Caco-2 (cell line): Measurements from ENCODE around the gene KIF16B. TPM values are rescaled to one million over a fixed set of nuclear protein-coding genes. Genes with fewer than 3 reads are reported as not detected.

Experiments used
- BruUV-seq: library from RNA; stranded (reverse); fragments of 400-500 nt; replicated peaks from 2 replicates; lab custom pipeline; 2021; lab: Mats Ljungman, UMichigan
- CTCF ChIA-PET: fragments of 300-600 bp; sonication (Branson Sonifier 250); formaldehyde crosslinking; loops from one replicate; lab custom pipeline; 2022; ENCODE audit warnings: antibody characterized with exemption; lab: Charles Lee
- POLR2A ChIA-PET: fragments of 300-600 bp; sonication (Branson Sonifier 250); formaldehyde crosslinking; loops from one replicate; lab custom pipeline; 2022; ENCODE audit warnings: antibody characterized with exemption; lab: Charles Lee
- DNase-seq, 2 experiments: peaks; one replicate each; pipeline versions ENCODE4 v3.0.0 to v3.0.0-alpha.2; 2020 to 2022
- H3K27me3 ChIP-seq: replicated peaks from 2 replicates; pipeline ENCODE4 v1.6.0; 2011; ENCODE audit warnings: low read length; ENCODE audit not compliant: control insufficient read depth, insufficient read depth
- H3K36me3 ChIP-seq: 2 replicates; pipeline ENCODE4 v1.5.1; 2011; ENCODE audit warnings: low read length; ENCODE audit not compliant: control insufficient read depth, insufficient read depth
- H3K4me1 ChIP-seq: fragments of 250-450 bp; sonication (Bioruptor Pico); 2 replicates; pipeline ENCODE4 v1.5.1; 2020; ENCODE audit warnings: mild to moderate bottlenecking
- H3K4me3 ChIP-seq: 2 replicates; pipeline ENCODE4 v1.5.1; 2011; ENCODE audit warnings: low read depth, mild to moderate bottlenecking, control low read depth, low read length
- H3K9me3 ChIP-seq: fragments of 250-450 bp; sonication (Bioruptor Pico); 2 replicates; pipeline ENCODE4 v1.5.1; 2020; ENCODE audit warnings: mild to moderate bottlenecking, moderate library complexity
- H3K27ac Mint-ChIP-seq: one replicate; pipeline ENCODE4 v1.8.0; 2022; ENCODE audit warnings: mixed read lengths; ENCODE audit not compliant: unreplicated experiment
- H3K27me3 Mint-ChIP-seq: one replicate; pipeline ENCODE4 v1.8.0; 2022; ENCODE audit warnings: mixed read lengths; ENCODE audit not compliant: insufficient read depth, unreplicated experiment
- H3K36me3 Mint-ChIP-seq: one replicate; pipeline ENCODE4 v1.8.0; 2022; ENCODE audit warnings: mild to moderate bottlenecking, mixed read lengths; ENCODE audit not compliant: insufficient read depth, unreplicated experiment
- H3K4me1 Mint-ChIP-seq: one replicate; pipeline ENCODE4 v1.8.0; 2022; ENCODE audit warnings: low read depth, mixed read lengths; ENCODE audit not compliant: unreplicated experiment
- H3K4me3 Mint-ChIP-seq: one replicate; pipeline ENCODE4 v1.8.0; 2022; ENCODE audit warnings: mild to moderate bottlenecking, moderate library complexity, mixed read lengths; ENCODE audit not compliant: unreplicated experiment
- H3K9me3 Mint-ChIP-seq: one replicate; pipeline ENCODE4 v1.8.0; 2022; ENCODE audit warnings: mixed read lengths; ENCODE audit not compliant: unreplicated experiment
- CTCF ChIP-seq, 2 experiments: fragments of 200-600 bp in 1 of 2; IDR thresholded peaks; 1 replicate in 1 of 2; 2 replicates in 1 of 2; pipeline versions ENCODE4 v1.5.1 to v1.8.0; 2011 to 2022; ENCODE audit warnings: antibody characterized with exemption in 1 of 2, control low read depth in 1 of 2, inconsistent platforms in 1 of 2, low read depth in 1 of 2, low read length in 1 of 2, mild to moderate bottlenecking in 1 of 2, moderate library complexity in 1 of 2; ENCODE audit not compliant: insufficient read depth in 1 of 2, severe bottlenecking in 1 of 2, unreplicated experiment in 1 of 2
- intact Hi-C: fragments of 100-400 bp; cut with micrococcal nuclease; formaldehyde crosslinking; loops from one replicate; pipeline ENCODE4 v1.10.0; 2022; ENCODE audit not compliant: unreplicated experiment
- total RNA-seq: library from RNA; stranded (reverse); gene quantifications from 2 replicates; pipeline ENCODE4 v1.2.3, GENCODE V29; 2022

KIF16B gene
- total RNA-seq, 1 experiment from 2014 or later, result 11.3 TPM

GRCh38 chr20:16469395-16469905, 103.8 kb downstream of the KIF16B start:
- peaks cover 36% of the 10 kb centered on the region for H3K4me1 Mint-ChIP-seq
- CTCF ChIA-PET, result no interaction called here
- H3K4me3 Mint-ChIP-seq, result no peak overlapping the region
- POLR2A ChIA-PET, result no interaction called here
- no TSS peak for BruUV-seq
- Histone ChIP-seq H3K27me3 (no peaks in the 10 kb centered on the region), H3K4me1 (peaks cover 62% of the 10 kb centered on the region), H3K9me3 (peaks cover 2% of the 10 kb centered on the region; the same call in 1 of the 2 replicates), H3K4me3 (no peak overlapping the region), H3K36me3 (0 out of 2 replicates have a peak, but pooled peaks cover 1% of the 10 kb centered on the region)
- no peaks in the 10 kb centered on the region for H3K27me3 Mint-ChIP-seq
- intact Hi-C loops, result no loop called here
- DNase-seq, result no peak
- peaks cover 28% of the 10 kb centered on the region for H3K9me3 Mint-ChIP-seq
- TF ChIP-seq CTCF (IDR thresholded peaks at IDR 0.05; ENCODE audit: insufficient read depth in 1 of 2, low read depth in 1 of 2, low read length in 1 of 2, severe bottlenecking in 1 of 2, unreplicated experiment in 1 of 2), result no peak
- H3K36me3 Mint-ChIP-seq, result peaks cover 5% of the 10 kb centered on the region
- H3K27ac Mint-ChIP-seq, result no peak overlapping the region

- ChIA-PET CTCF (no interaction called here), POLR2A (no interaction called here)
- intact Hi-C loops, result no loop called here
- Histone ChIP-seq H3K36me3 (0 out of 2 replicates have a peak, but pooled peaks cover 1% of the 10 kb centered on the region), H3K4me3 (no peak overlapping the region), H3K27me3 (no peaks in the 10 kb centered on the region), H3K9me3 (peaks cover 2% of the 10 kb centered on the region; the same call in 1 of the 2 replicates), H3K4me1 (peaks cover 44% of the 10 kb centered on the region)
- H3K9me3 Mint-ChIP-seq, result peaks cover 17% of the 10 kb centered on the region
- H3K27ac Mint-ChIP-seq, result no peak overlapping the region
- BruUV-seq, result no TSS peak
- TF ChIP-seq CTCF (IDR thresholded peaks at IDR 0.05; ENCODE audit: insufficient read depth in 1 of 2, low read depth in 1 of 2, low read length in 1 of 2, severe bottlenecking in 1 of 2, unreplicated experiment in 1 of 2), result no peak
- H3K4me3 Mint-ChIP-seq, result no peak overlapping the region
- peaks cover 23% of the 10 kb centered on the region for H3K4me1 Mint-ChIP-seq
- no peaks in the 10 kb centered on the region for H3K36me3 Mint-ChIP-seq
- peak in 1 of 2 experiments; percentile 43 for DNase-seq
- no peaks in the 10 kb centered on the region for H3K27me3 Mint-ChIP-seq
Observed at GRCh38 chr20:16462711-16463110, 110.5 kb downstream of the KIF16B start.

GRCh38 chr20:16459019-16459700, 114.1 kb downstream of the KIF16B start:
- peaks cover 29% of the 10 kb centered on the region for H3K4me1 ChIP-seq
- Mint-ChIP-seq H3K27ac (no peak overlapping the region), H3K4me1 (peaks cover 7% of the 10 kb centered on the region), H3K36me3 (no peaks in the 10 kb centered on the region), H3K4me3 (no peak overlapping the region), H3K9me3 (no peaks in the 10 kb centered on the region), H3K27me3 (no peaks in the 10 kb centered on the region)
- ChIA-PET CTCF (no interaction called here), POLR2A (no interaction called here)
- no peak for TF ChIP-seq CTCF (IDR thresholded peaks at IDR 0.05; ENCODE audit: insufficient read depth in 1 of 2, low read depth in 1 of 2, low read length in 1 of 2, severe bottlenecking in 1 of 2, unreplicated experiment in 1 of 2)
- no peaks in the 10 kb centered on the region for H3K27me3 ChIP-seq
- intact Hi-C loops, result no loop called here
- no peaks in the 10 kb centered on the region for H3K36me3 ChIP-seq
- BruUV-seq, result no TSS peak
- no peak overlapping the region for H3K4me3 ChIP-seq
- no peaks in the 10 kb centered on the region for H3K9me3 ChIP-seq
- DNase-seq, result no peak
